Melanocyte of skin (primary cell): Measurements from ENCODE around the gene AMELX. TPM values are rescaled to one million over a fixed set of nuclear protein-coding genes. Genes with fewer than 3 reads are reported as not detected.

Source experiments
- small RNA-seq, 2 donors: library from RNA; depleted of rRNA; stranded (forward); fragments of <200 nt; gene quantifications; one replicate each; pipeline ENCODE3, GENCODE V24; 2012
- total RNA-seq, 2 donors: library from RNA; depleted of rRNA; stranded (reverse); fragments of >200 nt; gene quantifications; 2 replicates each; pipeline ENCODE4 v1.2.3, GENCODE V29; 2012

Gene AMELX
- not detected for total RNA-seq

GRCh38 chrX:11293113-11293512, at the start of gene AMELX:
Gene AMELX, plus strand, starts transcription at chrX:11293413. Its CDS starts 1,376 bp downstream, at chrX:11294789.

Small RNAs within 50 kb of the gene (small RNA-seq; reads per million reads assigned to genes)
- gene MIR548AX, result 0 reads per million in 2 donors

Other genes starting within 250 kb of the AMELX start
- 10 to 100 TPM; 15.1 to 24.0 TPM for gene HCCS, start 182.1 kb upstream of the AMELX start, total RNA-seq